HG03457 (cell line): ENCODE measurements around the gene PIK3C2B.

Source experiments
- ATAC-seq: cut with Tn5 transposase; IDR thresholded peaks from one replicate; pipeline ENCODE4 v1.9.1; 2021; ENCODE audit warnings: moderate number of reproducible peaks; ENCODE audit not compliant: unreplicated experiment

PIK3C2B gene

GRCh38 chr1:204445860-204446412, 48.7 kb downstream of the PIK3C2B start:
- ATAC-seq: no peak
